GM18519 (cell line): ENCODE measurements around the gene IL31.
"Not testable (repeated sequence)": the region's sequence is repeated elsewhere in the genome, so short reads cannot be mapped to it uniquely, and the experiment has no call there.

Experiments
- ATAC-seq: cut with Tn5 transposase; IDR thresholded peaks from one replicate; pipeline ENCODE4 v1.9.1; 2021; ENCODE audit warnings: mild to moderate bottlenecking, moderate library complexity; ENCODE audit not compliant: unreplicated experiment, low FRiP score

IL31 gene

DNA sequence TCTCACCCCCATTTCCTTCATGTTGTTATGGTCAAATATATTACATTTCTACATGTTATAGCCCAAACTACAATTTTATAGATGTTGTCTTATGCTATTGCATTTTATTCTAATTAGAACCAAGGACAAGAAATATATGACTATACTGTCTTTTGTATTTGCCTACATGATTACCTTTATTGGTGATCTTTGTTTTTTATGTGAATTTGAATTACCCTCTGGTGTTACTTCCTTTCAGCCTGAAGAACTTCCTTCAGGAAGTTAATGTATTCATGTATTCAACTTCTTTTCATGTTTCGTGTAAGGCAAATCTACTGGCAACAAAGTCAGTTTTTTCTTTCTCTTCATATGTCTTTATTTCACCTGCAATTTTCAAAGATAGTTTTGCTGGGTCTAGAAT is 20.8 kb upstream of the IL31 start:
- ATAC-seq = no peak

DNA sequence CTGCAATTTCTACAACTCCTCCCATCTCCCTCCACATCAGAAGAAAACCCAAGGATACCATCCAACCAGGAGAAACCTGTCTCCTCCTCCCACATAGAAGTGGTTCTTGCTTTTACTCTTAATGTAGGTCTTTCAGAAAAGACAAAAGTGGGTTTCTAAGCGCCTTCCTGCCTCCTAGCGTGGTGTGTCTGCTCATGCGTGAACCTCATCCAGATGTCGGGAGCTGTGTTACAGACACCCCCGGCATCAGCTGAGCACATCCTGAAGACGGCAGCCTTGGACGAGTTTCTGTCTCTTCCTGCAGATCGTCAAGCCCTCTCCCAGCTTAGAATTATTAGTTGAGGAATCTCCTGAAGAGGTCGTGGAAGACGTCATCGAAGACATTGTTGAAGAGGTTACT is 18.4 kb upstream of the IL31 start:
- ATAC-seq = no peak

DNA sequence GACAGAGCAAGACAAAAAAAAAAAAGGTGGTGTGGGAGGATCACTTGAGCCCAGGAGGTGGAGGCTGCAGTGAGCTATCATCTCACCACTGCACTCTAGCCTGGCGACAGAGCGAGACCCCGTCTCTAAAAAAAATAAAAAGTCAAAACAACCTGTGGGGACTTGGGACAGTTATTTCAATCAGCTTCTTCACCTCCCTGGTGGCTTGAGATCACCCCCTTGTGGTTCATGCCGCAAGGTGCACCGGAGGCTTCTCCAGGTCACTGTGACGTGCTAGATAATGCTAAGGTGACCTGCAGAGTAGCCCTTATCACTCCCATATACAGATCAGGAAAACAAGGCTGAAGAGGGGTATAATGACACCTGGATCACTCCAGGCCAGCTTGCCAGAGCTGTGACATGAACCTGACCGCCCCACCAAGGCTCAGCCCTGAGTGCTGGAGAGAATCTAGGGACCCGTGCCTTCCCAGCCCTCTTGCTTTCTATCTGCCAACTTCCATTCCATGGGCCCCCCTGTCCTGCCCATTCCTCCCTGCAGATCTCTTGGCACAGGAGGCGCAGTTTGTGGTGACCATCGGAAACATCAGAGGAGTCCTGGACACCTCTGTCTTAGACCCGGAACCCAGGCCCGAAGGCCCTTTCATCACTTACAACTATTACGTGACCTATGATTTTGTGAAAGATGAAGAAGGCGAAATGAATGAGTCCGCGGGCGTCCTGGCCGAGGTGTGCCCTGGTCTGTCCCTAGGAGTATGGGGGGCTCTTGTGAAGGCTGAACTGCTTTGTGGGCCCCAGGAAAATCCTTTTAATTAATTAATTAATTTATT is 17.0 kb upstream of the IL31 start:
- no peak for ATAC-seq

DNA sequence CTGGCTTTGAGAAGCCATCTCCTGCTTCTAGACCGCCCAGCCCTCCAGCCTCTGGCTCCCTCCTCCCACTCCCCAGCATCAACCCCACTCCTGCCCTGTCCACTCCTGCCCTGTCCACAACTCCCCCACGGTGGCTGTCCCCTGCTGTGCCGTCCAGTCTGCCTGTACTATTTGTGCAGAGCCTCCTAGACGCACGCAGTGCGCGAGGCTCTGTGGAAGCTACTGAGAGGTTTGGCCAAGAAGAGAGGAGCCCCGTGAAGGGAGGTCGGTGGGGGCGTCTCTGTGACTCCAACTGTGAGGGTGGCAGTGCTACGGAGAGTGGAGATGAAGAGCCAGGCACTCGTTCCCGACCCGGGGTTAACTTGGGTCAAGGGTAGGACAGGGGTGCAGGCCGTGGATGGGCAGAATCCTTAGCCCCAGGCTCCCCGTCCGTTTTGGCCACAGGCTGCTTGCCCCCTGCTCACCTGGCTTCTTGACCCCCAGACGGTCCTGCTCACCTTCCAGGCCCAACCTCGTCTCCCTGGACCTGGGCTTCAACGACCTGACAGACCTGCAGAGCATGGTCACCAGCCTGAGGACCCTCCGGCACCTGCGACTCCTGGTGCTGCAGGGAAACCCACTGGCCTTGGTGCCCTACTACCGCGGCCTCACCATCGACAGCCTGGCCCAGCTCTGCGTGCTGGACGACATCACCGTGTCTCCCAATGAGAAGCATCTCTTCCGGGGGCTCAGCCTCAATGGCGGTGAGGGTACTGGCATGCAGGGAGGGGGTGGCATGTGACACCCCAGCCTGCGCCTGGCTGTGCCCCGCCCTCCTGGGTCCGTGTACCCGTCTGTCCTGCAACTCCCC is 15.8 kb upstream of the IL31 start:
- ATAC-seq = no peak

DNA sequence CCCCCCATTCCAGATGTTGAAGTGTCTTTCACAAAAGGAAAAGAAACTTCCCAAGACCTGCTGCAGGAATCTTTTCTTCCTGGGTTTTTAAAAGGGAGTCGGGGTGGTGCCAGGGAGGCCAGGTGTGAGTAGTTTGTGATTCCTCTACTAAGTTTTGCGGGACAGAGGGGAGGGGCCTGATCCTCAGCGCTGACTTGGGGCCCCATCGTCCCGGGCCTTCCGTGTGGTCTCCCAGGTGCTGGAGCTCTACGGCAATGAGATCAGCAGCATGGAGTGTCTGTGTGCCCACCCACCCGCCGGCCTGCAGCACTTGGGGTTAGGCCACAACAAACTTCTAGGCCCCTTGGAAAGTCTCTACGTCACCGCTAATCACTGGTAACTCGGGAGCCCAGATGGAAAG is 13.4 kb upstream of the IL31 start:
- ATAC-seq = no peak

DNA sequence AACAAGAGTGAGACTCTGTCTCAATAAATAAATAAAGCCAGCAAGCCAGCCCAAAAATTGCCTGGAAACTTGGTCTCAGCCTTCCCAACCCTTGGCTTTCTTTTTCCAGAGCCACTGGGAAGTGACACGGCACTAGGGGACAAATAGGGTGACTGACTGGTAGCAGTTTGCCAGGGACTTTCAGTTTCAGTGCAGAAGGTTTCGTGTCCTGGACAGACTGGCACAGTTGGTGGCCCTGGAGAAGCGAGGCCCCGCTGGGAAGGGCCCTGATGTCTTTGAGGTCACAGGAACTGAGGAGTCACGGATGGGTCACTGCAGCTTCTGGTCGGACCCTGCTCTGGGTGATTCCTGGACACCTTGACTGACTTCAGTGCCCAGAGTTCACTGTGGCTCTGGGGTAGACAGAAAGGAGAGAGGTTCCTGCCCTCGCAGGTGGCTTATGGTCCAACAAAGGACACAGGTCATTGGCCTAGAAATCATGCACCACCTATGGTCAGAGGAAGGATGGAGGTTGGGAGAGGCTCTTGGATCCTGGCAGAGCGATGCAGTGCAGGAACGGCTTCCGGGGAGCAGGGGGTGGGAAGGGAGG is 11.6 kb upstream of the IL31 start:
- no peak for ATAC-seq

DNA sequence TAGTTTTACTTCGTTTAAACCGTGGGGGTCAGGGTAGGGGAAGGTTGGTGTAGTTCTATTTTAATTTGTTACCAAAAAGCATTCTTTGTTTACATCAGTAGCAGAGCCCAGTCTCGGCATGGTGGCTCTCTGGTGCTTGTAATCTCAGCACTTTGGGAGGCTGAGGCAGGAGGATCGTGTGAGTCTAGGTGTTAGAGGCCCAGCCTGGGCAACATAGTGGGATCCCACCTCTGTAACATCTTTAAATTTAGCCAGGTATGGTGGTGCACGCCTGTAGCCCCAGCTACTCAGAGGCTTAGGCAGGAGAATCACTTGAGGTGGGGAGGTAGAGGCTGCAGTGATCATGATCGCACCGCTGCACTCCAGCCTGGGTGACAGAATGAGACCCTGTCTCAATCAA is 11.1 kb upstream of the IL31 start:
- no peak for ATAC-seq

DNA sequence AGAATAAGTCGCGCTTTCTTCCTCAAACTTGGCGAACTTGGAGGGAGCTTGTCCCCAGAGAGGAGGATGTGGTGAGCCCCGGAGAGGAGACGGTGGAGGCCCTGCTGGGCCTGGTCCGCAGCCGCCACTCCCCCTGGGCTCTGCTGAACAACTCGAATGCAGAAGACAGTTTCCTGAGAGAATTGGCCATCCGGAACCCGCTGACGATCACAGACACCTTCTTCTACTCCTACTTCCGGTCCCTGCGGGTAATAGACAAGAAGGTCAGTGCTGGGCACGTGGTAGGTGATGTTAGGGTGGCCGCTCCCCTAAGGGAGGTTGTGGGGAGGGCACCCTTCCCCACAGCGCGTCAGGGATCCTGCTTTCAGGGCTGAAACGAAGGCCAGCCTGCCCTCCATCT is 10.5 kb upstream of the IL31 start:
- no peak for ATAC-seq

DNA sequence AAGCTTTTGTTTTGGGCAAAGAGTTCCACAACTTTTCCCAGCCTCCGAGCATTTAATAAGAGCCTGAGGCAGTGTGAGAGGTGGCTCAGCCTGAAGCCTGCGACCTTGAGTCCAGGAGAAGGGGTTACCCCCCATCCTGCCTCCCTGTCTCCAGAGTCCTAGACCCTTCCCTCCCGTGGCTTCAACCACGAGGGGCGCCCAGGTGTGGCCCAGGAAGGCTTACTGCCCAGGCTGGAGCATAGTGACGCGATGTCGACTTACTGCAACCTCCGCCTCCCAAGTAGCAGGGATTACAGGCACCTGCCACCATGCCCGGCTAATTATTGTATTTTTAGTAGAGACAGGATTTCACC is 9.5 kb upstream of the IL31 start:
- no peak for ATAC-seq

DNA sequence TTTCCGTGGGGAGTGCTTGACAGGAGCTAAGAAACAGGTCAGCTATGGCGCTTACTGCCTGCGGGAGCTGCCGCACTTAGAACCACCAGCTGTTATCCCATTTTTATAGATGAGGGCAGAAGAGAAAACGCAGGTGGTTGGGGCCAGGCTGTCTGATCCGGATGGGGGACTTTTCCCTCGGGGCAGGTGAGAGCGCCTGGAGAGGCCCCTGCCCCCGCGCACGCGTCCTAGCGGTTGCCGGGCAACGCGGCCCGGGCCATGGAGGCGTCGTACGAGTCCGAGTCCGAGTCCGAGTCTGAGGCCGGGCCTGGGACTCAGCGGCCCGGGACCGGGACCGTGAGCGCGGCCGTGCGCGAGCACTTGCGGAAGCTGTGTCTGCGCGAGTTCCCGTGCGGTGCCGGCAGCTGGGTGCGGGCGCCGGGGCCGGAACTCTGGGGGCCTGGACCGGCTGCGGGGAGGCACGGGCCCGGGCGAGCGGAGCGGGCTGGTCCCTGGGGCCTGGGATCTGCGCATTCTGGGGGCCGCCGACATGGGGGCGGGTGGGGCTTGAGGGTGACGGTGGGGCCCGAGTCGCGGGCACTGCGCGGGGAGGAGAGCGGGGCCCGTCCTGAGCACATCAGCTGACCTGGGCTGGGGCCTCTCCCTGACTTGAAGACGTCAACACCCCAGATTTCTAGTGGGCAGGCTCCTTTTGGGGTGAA is 9.0 kb upstream of the IL31 start, which contains the start of gene LRRC43:
Gene LRRC43 (plus strand): TSS at position 237 of the 701 bp plus-strand sequence. CDS start 22 bp downstream, at position 259.
- ATAC-seq = no peak

DNA sequence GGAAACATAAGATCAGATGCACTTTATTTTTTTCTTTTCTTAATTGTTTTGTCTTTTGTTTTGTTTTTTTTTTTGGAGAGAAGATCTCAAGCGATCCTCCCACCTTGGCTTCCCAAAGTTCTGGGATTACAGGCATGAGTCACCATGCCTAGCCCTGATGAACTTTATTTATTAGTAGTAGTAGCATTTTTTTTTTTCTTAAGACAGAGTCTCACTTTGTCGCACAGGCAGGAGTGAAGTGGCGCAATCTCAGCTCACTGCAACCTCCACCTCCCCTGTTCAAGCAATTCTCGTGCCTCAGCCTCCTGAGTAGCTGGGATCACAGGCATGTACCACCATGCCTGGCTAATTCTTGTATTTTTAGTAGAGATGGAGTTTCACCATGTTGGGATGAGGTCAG is 2.5 kb upstream of the IL31 start:
- ATAC-seq = not testable (repeated sequence)

DNA sequence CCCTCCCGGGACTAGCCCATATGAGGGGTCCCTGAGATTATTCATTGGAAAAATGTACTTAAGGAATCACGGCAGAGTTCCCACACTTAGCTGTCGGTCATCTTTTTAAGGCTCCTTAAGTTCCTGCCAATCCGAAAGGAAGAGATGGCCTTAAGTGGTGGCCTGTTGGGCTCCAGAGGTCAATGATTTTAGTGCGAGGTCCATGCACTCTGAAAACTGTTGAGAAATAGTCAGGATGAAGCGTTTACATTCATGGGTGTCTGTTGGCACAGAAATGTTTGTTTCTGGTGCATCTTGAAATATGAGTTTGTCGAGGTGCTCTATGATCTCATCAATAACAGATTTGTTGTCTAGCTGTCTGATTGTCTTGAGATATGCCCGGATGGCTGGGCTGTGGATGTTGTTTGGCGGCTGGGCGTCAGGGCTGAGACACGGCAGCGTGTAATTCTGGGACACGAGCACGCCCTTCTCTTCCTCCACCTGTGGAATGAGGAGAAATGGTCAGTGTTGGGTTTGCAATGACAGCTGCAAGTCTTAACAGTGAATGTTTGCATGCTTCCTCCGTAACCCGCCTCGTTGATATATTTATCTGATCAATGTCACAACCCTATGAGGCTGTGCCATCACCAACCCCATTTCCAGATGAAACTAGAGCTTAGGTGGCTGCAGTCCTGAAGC is 1.6 kb downstream of the IL31 start:
- no peak for ATAC-seq

DNA sequence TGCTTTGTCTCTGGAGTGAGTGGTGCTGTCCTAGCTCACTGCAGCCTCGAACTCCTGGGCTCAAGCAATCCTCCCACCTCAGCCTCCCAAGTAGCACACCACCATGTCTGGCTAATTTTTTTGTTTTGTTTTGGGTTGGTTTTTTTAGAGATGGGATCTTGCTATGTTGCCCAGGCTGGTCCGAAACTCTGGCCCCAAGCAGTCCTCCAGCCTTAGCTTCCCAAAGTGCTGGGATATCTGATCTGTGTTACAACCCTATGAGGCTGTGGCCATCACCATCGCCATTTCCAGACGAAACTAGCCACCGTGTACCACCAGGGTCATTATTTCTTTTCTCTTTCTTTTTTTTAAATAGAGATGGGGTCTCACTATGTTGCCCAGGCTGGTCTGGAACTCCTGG is 2.6 kb downstream of the IL31 start:
- ATAC-seq = no peak

DNA sequence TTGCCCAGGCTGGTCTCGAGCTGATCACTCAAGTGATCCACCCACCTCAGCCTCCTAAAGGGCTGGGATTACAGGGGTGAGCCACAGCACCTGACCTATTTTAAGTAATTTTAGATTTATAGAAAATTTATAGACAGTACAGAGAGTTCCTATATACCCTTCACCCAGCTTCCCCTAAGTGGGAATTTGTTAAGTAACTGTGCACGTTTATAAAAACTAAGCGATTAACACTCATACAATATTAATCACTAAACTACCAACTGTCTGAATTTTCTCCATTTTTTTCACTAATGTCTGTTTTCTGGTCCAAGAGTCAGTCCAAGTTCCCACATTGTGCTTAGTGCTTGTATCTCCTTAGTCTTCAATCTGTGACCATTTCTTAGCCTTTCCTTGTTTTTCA is 5.5 kb downstream of the IL31 start:
- ATAC-seq = no peak

DNA sequence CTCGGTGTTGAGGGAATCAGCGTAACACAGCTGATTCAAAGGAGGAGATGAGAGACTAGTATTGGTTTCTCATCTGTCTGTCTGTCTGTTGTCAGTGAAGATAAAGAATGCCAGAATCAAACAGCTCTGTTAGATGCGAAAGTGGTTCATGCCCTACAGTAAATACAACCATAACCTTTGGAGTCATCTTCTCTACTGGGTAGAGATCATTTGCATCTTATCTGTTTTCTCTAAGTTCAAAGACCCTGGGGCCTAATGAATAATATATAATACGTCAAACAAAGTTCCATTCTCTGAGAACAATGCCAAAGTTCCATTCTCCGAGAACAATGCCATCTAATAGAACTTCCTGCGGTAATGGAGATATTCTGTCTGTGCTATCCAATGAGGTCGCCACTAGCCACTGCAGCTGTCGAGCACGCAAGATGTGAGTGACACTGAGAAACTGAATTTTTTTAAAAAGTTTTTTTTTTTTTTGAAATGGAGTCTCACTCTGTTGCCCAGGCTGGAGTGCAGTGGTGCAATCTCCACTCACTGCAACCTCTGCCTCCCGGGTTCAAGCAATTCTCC is 6.6 kb downstream of the IL31 start:
- no peak for ATAC-seq

DNA sequence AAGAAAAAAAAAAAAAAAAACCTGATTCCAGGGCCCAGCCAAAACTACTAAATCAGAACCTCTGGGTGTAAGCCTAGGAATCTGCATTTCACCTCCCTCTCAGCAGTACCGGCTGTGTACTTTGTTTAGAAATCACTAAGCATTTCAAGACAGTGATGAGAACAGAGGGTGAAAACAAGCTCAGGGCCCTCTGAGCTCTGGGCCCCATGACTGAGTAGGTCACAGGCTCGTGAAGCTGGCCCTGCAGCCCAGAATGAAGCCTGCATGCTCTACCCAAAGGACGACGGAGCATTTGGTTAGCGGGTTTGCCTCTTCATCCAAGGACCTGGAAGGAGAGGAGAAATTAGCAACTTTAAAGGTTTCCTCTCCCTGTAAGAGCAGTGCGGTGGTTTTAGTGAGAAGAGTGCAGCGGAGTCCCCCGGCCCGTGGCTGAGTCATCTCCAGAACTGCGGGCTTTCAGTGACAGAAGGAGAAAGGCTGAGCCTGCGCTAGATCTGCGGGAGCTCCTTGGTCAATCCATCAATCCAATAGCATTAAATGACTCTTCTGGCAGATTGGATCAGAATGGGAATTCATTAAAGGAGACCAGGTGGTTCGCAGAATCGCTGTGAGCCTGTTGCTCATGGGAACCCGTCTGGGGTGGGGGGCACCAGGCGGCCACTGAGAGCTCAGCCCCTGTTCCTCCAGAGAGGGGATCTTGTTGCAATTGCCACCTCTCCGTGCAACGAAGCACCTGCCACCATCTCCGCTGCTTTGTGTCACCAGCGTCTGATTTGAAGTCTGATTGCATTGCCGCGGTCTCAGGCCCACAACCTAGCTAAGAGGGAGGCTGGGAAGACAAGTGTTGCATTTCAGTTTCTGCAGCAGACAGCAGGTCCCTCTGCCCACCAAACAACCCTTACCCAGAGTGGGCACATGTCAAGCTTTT is 7.3 kb downstream of the IL31 start:
- peak; percentile 46 for ATAC-seq

DNA sequence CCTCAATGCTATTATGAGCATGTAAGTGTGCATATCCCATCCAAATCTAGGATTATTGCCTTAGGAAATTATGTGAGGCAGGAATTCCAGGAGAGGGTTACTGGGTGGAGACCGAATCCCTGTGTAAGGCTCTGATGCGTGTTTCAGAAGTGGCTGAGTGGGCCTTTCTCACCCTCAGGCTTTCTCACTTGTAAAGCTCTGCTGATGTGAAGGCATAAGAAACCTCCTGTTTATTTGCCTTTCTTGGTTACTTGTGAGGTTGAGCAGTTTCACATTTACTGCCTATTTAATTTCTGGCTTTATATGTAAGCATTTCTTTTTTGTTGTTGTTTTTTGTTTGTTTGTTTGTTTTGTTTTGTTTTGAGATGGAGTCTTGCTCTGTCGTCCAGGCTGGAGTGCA is 11.0 kb downstream of the IL31 start:
- ATAC-seq = no peak

DNA sequence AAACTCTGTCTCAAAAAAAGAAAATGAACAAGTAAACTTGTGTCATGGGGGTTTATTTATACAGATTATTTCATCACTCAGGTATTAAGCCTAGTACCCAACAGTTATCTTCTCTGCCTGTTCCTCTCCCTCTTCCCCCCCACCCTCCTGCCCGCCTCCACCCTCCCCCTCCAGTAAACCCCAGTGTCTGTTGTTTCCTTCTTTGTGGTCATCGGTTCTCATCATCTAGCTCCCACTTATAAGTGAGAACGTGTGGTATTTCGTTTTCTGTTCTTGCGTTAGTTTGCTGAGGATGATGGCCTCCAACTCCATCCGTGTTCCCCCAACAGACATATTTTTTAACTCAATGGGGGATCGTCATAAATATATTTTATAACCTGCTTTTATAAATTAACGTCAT is 12.3 kb downstream of the IL31 start:
- ATAC-seq = no peak

DNA sequence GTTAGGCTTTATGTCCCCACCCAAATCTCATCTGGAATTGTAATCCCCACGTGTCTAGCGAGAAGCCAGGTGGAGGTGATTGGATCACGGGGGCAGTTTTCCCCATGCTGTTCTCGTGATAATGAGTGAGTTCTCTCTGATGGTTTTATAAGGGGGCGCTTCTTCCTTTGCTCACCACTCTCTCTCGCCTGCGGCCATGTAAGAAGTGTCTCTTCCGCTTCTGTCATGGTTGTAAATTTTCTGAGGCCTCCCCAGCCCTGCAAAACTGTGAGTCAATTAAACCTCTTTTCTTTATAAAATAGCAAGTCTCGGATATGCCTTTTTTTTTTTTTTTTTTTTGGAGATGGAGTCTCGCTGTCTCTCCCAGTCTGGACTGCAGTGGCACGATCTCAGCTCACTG is 13.3 kb downstream of the IL31 start:
- ATAC-seq = no peak
